Thyroid gland (tissue), 4 donors: ENCODE results near the gene IPPK.

ENCODE experiments used
- CTCF ChIP-seq, 6 experiments: fragments of 200-600 bp in 3 of 6; fragments of 450-650 bp in 3 of 6; sonication (generic) in 3 of 6; IDR thresholded peaks; one replicate each; pipeline ENCODE4 v1.5.1; 2016 to 2019; ENCODE audit warnings: antibody characterized with exemption in 6 of 6, mild to moderate bottlenecking in 2 of 6, inconsistent platforms in 1 of 6, moderate library complexity in 1 of 6
- POLR2A ChIP-seq, 2 donors: fragments of 450-650 bp; IDR thresholded peaks; one replicate each; pipeline ENCODE4 v1.6.1; 2017; ENCODE audit warnings: antibody characterized with exemption in 2 of 2, mild to moderate bottlenecking in 2 of 2, moderate library complexity in 1 of 2

DNA sequence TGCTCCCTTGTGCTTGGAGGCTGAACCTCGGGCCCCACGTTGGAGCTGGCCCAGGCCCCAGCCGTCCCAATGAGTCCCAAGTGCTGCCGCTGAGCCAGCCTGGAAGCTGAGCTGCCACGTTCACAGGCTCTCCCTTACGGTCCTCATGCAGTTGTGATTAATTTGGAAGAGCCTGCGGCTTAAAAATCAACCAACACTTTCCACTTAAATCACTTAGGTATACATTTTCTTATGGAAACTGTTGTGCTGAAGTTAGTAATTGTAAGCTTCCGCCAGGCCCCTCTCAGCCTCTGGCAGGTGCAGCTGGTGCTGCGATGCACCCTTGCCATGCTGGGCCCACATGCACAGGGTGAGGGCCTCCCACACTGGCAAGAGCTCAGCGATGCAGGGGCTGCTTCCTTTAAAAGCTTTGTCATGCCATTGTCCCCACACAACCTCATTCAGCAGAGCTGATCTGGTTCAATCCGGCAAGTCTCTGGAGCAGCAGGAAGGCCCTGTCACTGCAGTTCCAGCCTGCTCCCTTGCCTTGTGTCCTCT lies 61.0 kb downstream of the IPPK start:
- TF ChIP-seq CTCF (IDR thresholded peaks at IDR 0.05) = no peak
- no peak for TF ChIP-seq POLR2A (IDR thresholded peaks at IDR 0.05)
